GM23338 (cell line): ENCODE results near the gene MTRR. TPM values are rescaled to one million over a fixed set of nuclear protein-coding genes. Genes with fewer than 3 reads are reported as not detected.

ENCODE experiments used
- ATAC-seq: fragments of 200-7000 bp; cut with Tn5 transposase; 3 replicates; pipeline ENCODE4 v1.9.1; 2020
- DNase-seq: peaks from one replicate; pipeline ENCODE4 v3.0.0-alpha.2; 2015; ENCODE audit warnings: low spot score
- H2AFZ ChIP-seq: fragments of 200-600 bp; sonication (generic); 2 replicates; pipeline ENCODE4 v1.8.0; 2016; ENCODE audit warnings: antibody characterized with exemption, mild to moderate bottlenecking, moderate library complexity
- H3F3A ChIP-seq: fragments of 200-600 bp; sonication (generic); replicated peaks from 2 replicates; pipeline ENCODE4 v1.8.0; 2017; ENCODE audit warnings: antibody characterized with exemption, mixed run types, low read depth
- H3K27ac ChIP-seq: fragments of 200-600 bp; sonication (generic); 2 replicates; pipeline ENCODE4 v1.6.1; 2016; ENCODE audit warnings: low read depth
- H3K27me3 ChIP-seq: fragments of 200-600 bp; sonication (generic); 2 replicates; pipeline ENCODE4 v1.8.0; 2016; ENCODE audit warnings: mild to moderate bottlenecking, mixed run types, moderate library complexity; ENCODE audit not compliant: insufficient read depth
- H3K36me3 ChIP-seq: fragments of 200-600 bp; sonication (generic); 2 replicates; pipeline ENCODE4 v1.8.0; 2016; ENCODE audit warnings: mild to moderate bottlenecking; ENCODE audit not compliant: insufficient read depth
- H3K4me1 ChIP-seq: fragments of 200-600 bp; sonication (generic); 2 replicates; pipeline ENCODE4 v1.8.0; 2016; ENCODE audit warnings: mild to moderate bottlenecking, moderate library complexity; ENCODE audit not compliant: insufficient read depth
- H3K4me2 ChIP-seq: fragments of 200-600 bp; sonication (generic); 2 replicates; pipeline ENCODE4 v1.7.1; 2017; ENCODE audit warnings: mixed run types
- H3K4me3 ChIP-seq: fragments of 200-600 bp; sonication (generic); 2 replicates; pipeline ENCODE4 v1.6.1; 2016; ENCODE audit warnings: mixed run types
- H3K79me2 ChIP-seq: fragments of 200-600 bp; sonication (generic); replicated peaks from 2 replicates; pipeline ENCODE4 v1.8.0; 2017; ENCODE audit warnings: mild to moderate bottlenecking; ENCODE audit not compliant: insufficient read depth
- H3K9me2 ChIP-seq: fragments of 200-600 bp; sonication (generic); 2 replicates; pipeline ENCODE4 v1.8.0; 2017; ENCODE audit not compliant: insufficient read depth
- H4K20me1 ChIP-seq: fragments of 200-600 bp; sonication (generic); replicated peaks from 2 replicates; pipeline ENCODE4 v1.8.0; 2017; ENCODE audit warnings: mild to moderate bottlenecking; ENCODE audit not compliant: insufficient read depth
- H3K27ac Mint-ChIP-seq: 2 replicates; pipeline ENCODE4 v1.8.0; 2020; ENCODE audit warnings: inconsistent platforms, mild to moderate bottlenecking, moderate library complexity, mixed read lengths
- H3K27me3 Mint-ChIP-seq: 3 replicates; pipeline ENCODE4 v1.8.0; 2022; ENCODE audit warnings: low read depth, mild to moderate bottlenecking, moderate library complexity, mixed read lengths, inconsistent platforms; ENCODE audit not compliant: insufficient read depth, poor library complexity
- H3K36me3 Mint-ChIP-seq: 3 replicates; pipeline ENCODE4 v1.8.0; 2021; ENCODE audit warnings: low read depth, mild to moderate bottlenecking, inconsistent platforms, moderate library complexity, mixed read lengths
- H3K4me1 Mint-ChIP-seq: 3 replicates; pipeline ENCODE4 v1.8.0; 2020; ENCODE audit warnings: mild to moderate bottlenecking, inconsistent platforms, mixed read lengths
- H3K4me3 Mint-ChIP-seq: 3 replicates; pipeline ENCODE4 v1.8.0; 2021; ENCODE audit warnings: moderate library complexity, mild to moderate bottlenecking, inconsistent platforms, mixed read lengths
- H3K9me3 Mint-ChIP-seq: 3 replicates; pipeline ENCODE4 v1.8.0; 2020; ENCODE audit warnings: moderate library complexity, mild to moderate bottlenecking, inconsistent platforms, mixed read lengths
- CREB1 ChIP-seq: fragments of 250-450 bp; sonication (Bioruptor Pico); IDR thresholded peaks from 2 replicates; pipeline ENCODE4 v1.5.0; 2020; ENCODE audit warnings: low read depth, mild to moderate bottlenecking, moderate library complexity
- CTCF ChIP-seq, 2 experiments: fragments of 200-600 bp in 1 of 2; sonication (generic) in 1 of 2; conservative IDR thresholded peaks; 2 replicates each; pipeline versions ENCODE4 v1.5.1 to v1.6.1; 2016 to 2017; ENCODE audit warnings: antibody characterized with exemption in 2 of 2, low read depth in 2 of 2, mild to moderate bottlenecking in 2 of 2, moderate library complexity in 1 of 2
- ETS1 ChIP-seq: IDR thresholded peaks from 2 replicates; pipeline ENCODE4 v1.6.1; 2016; ENCODE audit warnings: antibody characterized with exemption
- EZH2 ChIP-seq: fragments of 200-600 bp; sonication (generic); IDR thresholded peaks from one replicate; pipeline ENCODE4 v1.8.0; 2017; ENCODE audit warnings: antibody characterized with exemption, mild to moderate bottlenecking, low read depth; ENCODE audit not compliant: unreplicated experiment
- EZH2phosphoT487 ChIP-seq: fragments of 200-600 bp; sonication (generic); IDR thresholded peaks from one replicate; pipeline ENCODE4 v1.8.1; 2018; ENCODE audit warnings: antibody characterized with exemption; ENCODE audit not compliant: unreplicated experiment
- JUNB ChIP-seq: IDR thresholded peaks from one replicate; pipeline ENCODE4 v1.6.1; 2016; ENCODE audit warnings: antibody characterized with exemption; ENCODE audit not compliant: unreplicated experiment
- NANOG ChIP-seq: IDR thresholded peaks from 2 replicates; pipeline ENCODE4 v1.6.1; 2016; ENCODE audit warnings: antibody characterized with exemption, borderline replicate concordance
- POLR2AphosphoS5 ChIP-seq: IDR thresholded peaks from 2 replicates; pipeline ENCODE4 v1.6.1; 2016; ENCODE audit warnings: antibody characterized with exemption, low read depth
- REST ChIP-seq: IDR thresholded peaks from one replicate; pipeline ENCODE4 v1.6.1; 2018; ENCODE audit warnings: antibody characterized with exemption; ENCODE audit not compliant: unreplicated experiment
- STAT1 ChIP-seq: IDR thresholded peaks from one replicate; pipeline ENCODE4 v1.6.1; 2016; ENCODE audit warnings: antibody characterized with exemption; ENCODE audit not compliant: unreplicated experiment
- ZNF114 ChIP-seq: fragments of 250-450 bp; sonication (Bioruptor Pico); IDR thresholded peaks from 2 replicates; pipeline ENCODE4 v1.5.0; 2020; ENCODE audit warnings: mild to moderate bottlenecking, moderate library complexity
- ZNF331 ChIP-seq: fragments of 250-450 bp; sonication (Bioruptor Pico); IDR thresholded peaks from 2 replicates; pipeline ENCODE4 v1.5.0; 2020; ENCODE audit warnings: low read depth, mild to moderate bottlenecking, moderate library complexity
- ZNF462 ChIP-seq: fragments of 250-450 bp; sonication (Bioruptor Pico); IDR thresholded peaks from 2 replicates; pipeline ENCODE4 v1.5.0; 2020; ENCODE audit warnings: mild to moderate bottlenecking, moderate library complexity
- polyA plus RNA-seq: library from polyadenylated mRNA; unstranded; fragments of >200 nt; fragmentation: Nextera tagmentation; extraction: Ambion mirVana; gene quantifications from 2 replicates; pipeline ENCODE4 v1.2.1, GENCODE V29; 2016
- total RNA-seq: library from RNA; depleted of rRNA; stranded (reverse); fragments of >200 nt; shearing (Covaris generic); gene quantifications from 2 replicates; pipeline ENCODE4 v1.2.3, GENCODE V29; 2014

MTRR gene
- total and polyA plus RNA-seq, 2 experiments from 2014 or later = 16.5 to 55.9 TPM

- H3K9me3 Mint-ChIP-seq = peaks cover 6% of the 10 kb centered on the region; the same call in 2 of the 3 replicates
- DNase-seq = no peak
- H3K4me2 ChIP-seq = no peak overlapping the region
- no peak for ATAC-seq
- no peaks in the 10 kb centered on the region for H3K36me3 ChIP-seq
- H3K4me1 Mint-ChIP-seq = peaks cover 2% of the 10 kb centered on the region; the same call in 1 of the 3 replicates
- H3F3A ChIP-seq = no peaks in the 10 kb centered on the region
- H3K27me3 ChIP-seq = no peaks in the 10 kb centered on the region
- no peak overlapping the region for H3K27ac Mint-ChIP-seq
- H4K20me1 ChIP-seq = no peaks in the 10 kb centered on the region
- H3K4me3 ChIP-seq = no peak overlapping the region
- H3K79me2 ChIP-seq = no peaks in the 10 kb centered on the region
- no peaks in the 10 kb centered on the region for H3K36me3 Mint-ChIP-seq
- no peak overlapping the region for H2AFZ ChIP-seq
- H3K4me1 ChIP-seq = no peaks in the 10 kb centered on the region
- H3K4me3 Mint-ChIP-seq = no peak overlapping the region
- no peak for TF ChIP-seq ZNF114 (CRISPR knock-in tag)
- no peak for TF ChIP-seq EZH2phosphoT487
- no peak for TF ChIP-seq NANOG
- no peak for TF ChIP-seq ZNF462 (CRISPR knock-in tag)
- no peak for TF ChIP-seq POLR2AphosphoS5
- TF ChIP-seq EZH2 = no peak
- no peak for TF ChIP-seq CTCF (conservative IDR thresholded peaks at IDR 0.05; ENCODE audit: low read depth in 2 of 2)
- TF ChIP-seq CREB1 (CRISPR knock-in tag) = no peak
- no peak for TF ChIP-seq ZNF331 (CRISPR knock-in tag)
- no peak for TF ChIP-seq REST
- no peak for TF ChIP-seq JUNB
- TF ChIP-seq STAT1 = no peak
- TF ChIP-seq ETS1 = no peak
- H3K27ac ChIP-seq = no peak overlapping the region
- H3K27me3 Mint-ChIP-seq = no peaks in the 10 kb centered on the region
- H3K9me2 ChIP-seq = no peaks in the 10 kb centered on the region
Observed at GRCh38 chr5:7926720-7927119, 57.8 kb downstream of the MTRR start.
